ENCODE data around the gene GJB4.

DNA sequence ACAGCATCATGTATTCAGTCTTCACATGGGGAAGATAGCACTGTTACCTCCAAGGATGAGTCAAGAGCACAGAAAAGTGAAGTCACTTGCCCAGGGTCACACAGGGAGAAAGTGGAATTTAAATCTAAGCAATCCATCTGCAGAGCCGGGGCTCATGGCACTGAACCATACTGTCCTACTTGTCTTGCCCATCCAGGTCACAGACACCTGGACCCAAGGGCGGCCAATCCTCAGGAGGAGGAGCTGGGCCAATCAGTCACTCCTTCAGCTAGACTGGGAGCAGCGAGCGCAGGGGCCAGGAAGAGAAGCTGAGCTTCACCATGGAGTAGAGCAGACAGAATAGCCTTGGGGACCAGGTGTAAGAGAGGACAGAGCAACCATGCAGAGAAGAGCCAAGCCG is 13.9 kb upstream of the GJB4 start:
- TF ChIP-seq, protein P1, sequence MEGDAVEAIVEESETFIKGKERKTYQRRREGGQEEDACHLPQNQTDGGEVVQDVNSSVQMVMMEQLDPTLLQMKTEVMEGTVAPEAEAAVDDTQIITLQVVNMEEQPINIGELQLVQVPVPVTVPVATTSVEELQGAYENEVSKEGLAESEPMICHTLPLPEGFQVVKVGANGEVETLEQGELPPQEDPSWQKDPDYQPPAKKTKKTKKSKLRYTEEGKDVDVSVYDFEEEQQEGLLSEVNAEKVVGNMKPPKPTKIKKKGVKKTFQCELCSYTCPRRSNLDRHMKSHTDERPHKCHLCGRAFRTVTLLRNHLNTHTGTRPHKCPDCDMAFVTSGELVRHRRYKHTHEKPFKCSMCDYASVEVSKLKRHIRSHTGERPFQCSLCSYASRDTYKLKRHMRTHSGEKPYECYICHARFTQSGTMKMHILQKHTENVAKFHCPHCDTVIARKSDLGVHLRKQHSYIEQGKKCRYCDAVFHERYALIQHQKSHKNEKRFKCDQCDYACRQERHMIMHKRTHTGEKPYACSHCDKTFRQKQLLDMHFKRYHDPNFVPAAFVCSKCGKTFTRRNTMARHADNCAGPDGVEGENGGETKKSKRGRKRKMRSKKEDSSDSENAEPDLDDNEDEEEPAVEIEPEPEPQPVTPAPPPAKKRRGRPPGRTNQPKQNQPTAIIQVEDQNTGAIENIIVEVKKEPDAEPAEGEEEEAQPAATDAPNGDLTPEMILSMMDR (IDR thresholded peaks at IDR 0.05): no peak
- TF ChIP-seq POLR2A (IDR thresholded peaks at IDR 0.05): no peak
- no peak for TF ChIP-seq EP300 (IDR thresholded peaks at IDR 0.05)

Measured in gastroesophageal sphincter (tissue), 3 donors.